Measurements from ENCODE around the gene ABHD2.

Gene ABHD2

GRCh38 chr15:89122505-89123180 lies 34.4 kb downstream of the ABHD2 start:
- no peak overlapping the region for H3K27ac ChIP-seq (ENCODE audit: low read depth, low read length)
- TF ChIP-seq CTCF (IDR thresholded peaks at IDR 0.05; ENCODE audit: low read depth, low read length, poor library complexity, severe bottlenecking): no peak
- no peak for TF ChIP-seq EZH2phosphoT487 (IDR thresholded peaks at IDR 0.05; ENCODE audit: borderline replicate concordance, low read length)
- no peak overlapping the region for H3K4me3 ChIP-seq (ENCODE audit: low read length)
- H3K9me3 ChIP-seq (ENCODE audit: control insufficient read depth, insufficient read depth, low read length): no peaks in the 10 kb centered on the region
- H3K27me3 ChIP-seq (ENCODE audit: control insufficient read depth, low read length): no peaks in the 10 kb centered on the region
- H3F3A ChIP-seq (ENCODE audit: control insufficient read depth, insufficient read depth): no peaks in the 10 kb centered on the region
- H3K4me2 ChIP-seq (ENCODE audit: low read length): no peak overlapping the region
- no peaks in the 10 kb centered on the region for H3K9me2 ChIP-seq (replicated peaks; ENCODE audit: control insufficient read depth, low read length)
- H3K79me2 ChIP-seq (ENCODE audit: control insufficient read depth, low read length): no peaks in the 10 kb centered on the region
- peaks cover 4% of the 10 kb centered on the region; the same call in 1 of the 2 replicates for H3K36me3 ChIP-seq (ENCODE audit: control insufficient read depth, low read length)
- no peaks in the 10 kb centered on the region for H4K20me1 ChIP-seq (ENCODE audit: control insufficient read depth, insufficient read depth, low read depth, low read length)
- H3K4me1 ChIP-seq (ENCODE audit: control insufficient read depth, low read length): peaks cover 7% of the 10 kb centered on the region

DNA sequence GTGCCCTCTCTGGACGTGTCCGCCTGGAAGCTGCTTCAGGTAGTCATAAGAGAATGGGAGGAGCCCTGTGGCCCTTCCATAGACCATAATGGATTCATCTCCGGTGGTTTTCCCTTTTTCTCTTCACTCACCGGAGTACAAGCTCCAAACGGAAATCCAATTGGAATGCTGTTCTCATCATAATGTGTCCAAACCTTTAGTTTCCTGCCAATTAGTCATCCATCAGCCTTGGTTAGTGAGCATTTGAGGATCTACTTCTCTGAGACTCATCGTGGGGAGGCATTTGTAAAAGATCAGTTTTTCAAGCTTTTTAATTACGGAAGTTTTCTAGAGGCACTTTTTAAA lies 34.9 kb downstream of the ABHD2 start:
- H3K27ac ChIP-seq (ENCODE audit: low read depth, low read length): no peak overlapping the region
- H3K9me3 ChIP-seq (ENCODE audit: control insufficient read depth, insufficient read depth, low read length): no peaks in the 10 kb centered on the region
- H3K9me2 ChIP-seq (replicated peaks; ENCODE audit: control insufficient read depth, low read length): no peaks in the 10 kb centered on the region
- H4K20me1 ChIP-seq (ENCODE audit: control insufficient read depth, insufficient read depth, low read depth, low read length): no peaks in the 10 kb centered on the region
- H3K27me3 ChIP-seq (ENCODE audit: control insufficient read depth, low read length): no peaks in the 10 kb centered on the region
- TF ChIP-seq EZH2phosphoT487 (IDR thresholded peaks at IDR 0.05; ENCODE audit: borderline replicate concordance, low read length): no peak
- no peak for TF ChIP-seq CTCF (IDR thresholded peaks at IDR 0.05; ENCODE audit: low read depth, low read length, poor library complexity, severe bottlenecking)
- no peaks in the 10 kb centered on the region for H3K79me2 ChIP-seq (ENCODE audit: control insufficient read depth, low read length)
- no peak overlapping the region for H3K4me3 ChIP-seq (ENCODE audit: low read length)
- H3F3A ChIP-seq (ENCODE audit: control insufficient read depth, insufficient read depth): no peaks in the 10 kb centered on the region
- H3K36me3 ChIP-seq (ENCODE audit: control insufficient read depth, low read length): peaks cover 4% of the 10 kb centered on the region; the same call in 1 of the 2 replicates
- no peak overlapping the region for H3K4me2 ChIP-seq (ENCODE audit: low read length)
- peaks cover 7% of the 10 kb centered on the region for H3K4me1 ChIP-seq (ENCODE audit: control insufficient read depth, low read length)

DNA sequence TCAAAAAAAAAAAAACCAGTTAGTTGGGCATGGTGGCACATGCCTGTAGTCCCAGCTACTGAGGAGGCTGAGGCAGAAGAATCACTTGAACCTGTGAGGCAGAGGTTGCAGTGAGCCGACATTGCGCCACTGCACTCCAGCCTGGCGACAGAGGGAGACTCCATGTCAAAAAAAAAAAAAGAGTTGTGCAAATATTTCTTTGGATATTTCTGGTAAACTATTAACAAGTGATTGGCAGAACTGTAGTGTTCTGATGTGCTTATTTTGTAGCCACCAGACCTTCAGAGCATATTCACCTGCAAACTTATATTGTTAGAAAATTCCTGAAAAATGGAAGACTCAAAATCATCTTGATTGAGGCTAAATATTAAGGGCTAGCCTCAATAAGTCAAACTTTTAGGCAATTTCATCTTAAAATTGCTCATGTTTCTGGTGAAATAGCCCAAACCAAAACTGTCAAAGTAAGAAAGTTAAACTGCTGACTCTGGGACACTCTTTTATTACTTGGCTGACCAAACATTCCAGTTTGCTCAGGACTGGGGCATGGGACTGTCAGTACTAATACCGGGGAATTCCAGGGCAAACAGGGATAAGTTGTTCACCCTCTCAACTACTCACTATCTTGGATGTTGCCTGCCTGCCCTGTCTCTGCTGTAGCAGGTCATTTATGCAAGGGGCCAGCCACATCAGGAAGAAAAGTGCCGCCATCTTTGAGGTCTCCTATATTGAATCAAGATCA lies 37.0 kb downstream of the ABHD2 start:
- H3K27me3 ChIP-seq (ENCODE audit: control insufficient read depth, low read length): no peaks in the 10 kb centered on the region
- peaks cover 2% of the 10 kb centered on the region; the same call in 1 of the 2 replicates for H3K36me3 ChIP-seq (ENCODE audit: control insufficient read depth, low read length)
- H3K4me2 ChIP-seq (ENCODE audit: low read length): no peak overlapping the region
- H3K79me2 ChIP-seq (ENCODE audit: control insufficient read depth, low read length): no peaks in the 10 kb centered on the region
- H3F3A ChIP-seq (ENCODE audit: control insufficient read depth, insufficient read depth): no peaks in the 10 kb centered on the region
- peaks cover 7% of the 10 kb centered on the region for H3K4me1 ChIP-seq (ENCODE audit: control insufficient read depth, low read length)
- no peaks in the 10 kb centered on the region for H3K9me2 ChIP-seq (replicated peaks; ENCODE audit: control insufficient read depth, low read length)
- H3K4me3 ChIP-seq (ENCODE audit: low read length): no peak overlapping the region
- H4K20me1 ChIP-seq (ENCODE audit: control insufficient read depth, insufficient read depth, low read depth, low read length): no peaks in the 10 kb centered on the region
- no peak overlapping the region for H3K27ac ChIP-seq (ENCODE audit: low read depth, low read length)
- no peak for TF ChIP-seq EZH2phosphoT487 (IDR thresholded peaks at IDR 0.05; ENCODE audit: borderline replicate concordance, low read length)
- no peaks in the 10 kb centered on the region for H3K9me3 ChIP-seq (ENCODE audit: control insufficient read depth, insufficient read depth, low read length)

- peaks cover 2% of the 10 kb centered on the region; the same call in 1 of the 2 replicates for H3K36me3 ChIP-seq (ENCODE audit: control insufficient read depth, low read length)
- no peaks in the 10 kb centered on the region for H3K9me2 ChIP-seq (replicated peaks; ENCODE audit: control insufficient read depth, low read length)
- no peaks in the 10 kb centered on the region for H4K20me1 ChIP-seq (ENCODE audit: control insufficient read depth, insufficient read depth, low read depth, low read length)
- H3K9me3 ChIP-seq (ENCODE audit: control insufficient read depth, insufficient read depth, low read length): no peaks in the 10 kb centered on the region
- TF ChIP-seq CTCF (IDR thresholded peaks at IDR 0.05; ENCODE audit: low read depth, low read length, poor library complexity, severe bottlenecking) (no peak), EZH2phosphoT487 (IDR thresholded peaks at IDR 0.05; ENCODE audit: borderline replicate concordance, low read length) (no peak)
- no peaks in the 10 kb centered on the region for H3F3A ChIP-seq (ENCODE audit: control insufficient read depth, insufficient read depth)
- H3K27me3 ChIP-seq (ENCODE audit: control insufficient read depth, low read length): no peaks in the 10 kb centered on the region
- peaks cover 7% of the 10 kb centered on the region for H3K4me1 ChIP-seq (ENCODE audit: control insufficient read depth, low read length)
- no peak overlapping the region for H3K27ac ChIP-seq (ENCODE audit: low read depth, low read length)
- H3K4me3 ChIP-seq (ENCODE audit: low read length): no peak overlapping the region
- no peaks in the 10 kb centered on the region for H3K79me2 ChIP-seq (ENCODE audit: control insufficient read depth, low read length)
- no peak overlapping the region for H3K4me2 ChIP-seq (ENCODE audit: low read length)
Measured at GRCh38 chr15:89126009-89126408, 37.8 kb downstream of the ABHD2 start.

Measured in DOHH2 (cell line).